Measurements from ENCODE around the gene ELOB.

Gene ELOB

DNA sequence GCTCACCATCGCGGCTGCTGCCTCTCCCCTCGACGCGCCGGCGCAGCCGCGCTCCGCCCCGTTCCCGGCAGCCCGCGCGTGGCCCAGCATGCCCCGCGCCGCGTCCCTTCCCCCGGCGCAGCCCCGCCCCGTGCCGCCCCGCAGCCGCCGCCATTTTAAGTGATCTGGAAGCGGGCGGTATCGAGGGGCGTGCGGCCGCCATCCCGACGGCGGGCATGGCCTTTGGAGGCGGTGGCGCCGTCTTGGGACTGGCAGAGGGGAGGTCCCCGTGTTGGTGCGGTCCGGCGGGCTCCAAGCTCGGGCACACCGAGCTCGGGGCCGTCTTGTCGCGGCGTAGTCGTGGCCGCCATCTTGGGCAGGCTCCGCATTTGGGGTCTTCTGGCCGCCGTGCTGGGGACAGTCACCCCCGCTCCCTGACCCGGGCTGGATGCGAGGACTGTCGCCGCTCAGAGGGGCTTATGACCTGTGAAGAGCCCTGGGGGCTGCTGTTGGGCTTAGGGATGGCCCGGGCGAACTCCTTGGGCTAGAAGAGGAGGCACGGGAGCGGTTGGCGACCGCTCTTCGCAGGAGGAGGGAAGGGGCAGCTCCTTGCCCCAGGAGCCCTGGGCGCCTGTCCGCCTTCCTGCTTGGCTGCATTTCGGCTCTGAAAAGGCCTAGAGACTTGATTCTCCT, at the start of gene ELOB:
Gene ELOB, minus strand, starts transcription at position 50 of the 672 bp plus-strand sequence. Its CDS starts 41 bp downstream, at position 9.
- in situ Hi-C loops (cut with HindIII; ENCODE audit: low sequenced_read_pairs): no loop called here

DNA sequence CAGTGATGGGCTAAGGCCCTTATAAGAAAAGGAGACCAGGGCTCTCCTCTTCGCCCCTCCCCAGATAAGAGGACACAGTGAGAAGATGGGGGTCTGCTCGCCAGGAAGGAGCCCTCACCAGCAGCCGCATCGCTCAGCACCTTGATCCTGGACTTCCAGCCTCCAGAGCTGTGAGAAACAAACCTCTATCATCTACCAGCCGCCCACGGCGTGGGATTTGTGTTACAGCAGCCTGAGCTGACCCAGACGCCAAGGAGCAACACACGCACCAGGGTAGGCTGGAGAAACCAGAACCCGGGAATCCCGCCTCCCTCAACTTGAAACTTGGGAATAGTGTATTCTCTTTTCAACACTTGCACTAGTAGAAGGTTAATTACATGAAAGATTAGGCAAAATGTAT, 48.8 kb upstream of the ELOB start:
- in situ Hi-C loops (cut with HindIII; ENCODE audit: low sequenced_read_pairs): no loop called here

DNA sequence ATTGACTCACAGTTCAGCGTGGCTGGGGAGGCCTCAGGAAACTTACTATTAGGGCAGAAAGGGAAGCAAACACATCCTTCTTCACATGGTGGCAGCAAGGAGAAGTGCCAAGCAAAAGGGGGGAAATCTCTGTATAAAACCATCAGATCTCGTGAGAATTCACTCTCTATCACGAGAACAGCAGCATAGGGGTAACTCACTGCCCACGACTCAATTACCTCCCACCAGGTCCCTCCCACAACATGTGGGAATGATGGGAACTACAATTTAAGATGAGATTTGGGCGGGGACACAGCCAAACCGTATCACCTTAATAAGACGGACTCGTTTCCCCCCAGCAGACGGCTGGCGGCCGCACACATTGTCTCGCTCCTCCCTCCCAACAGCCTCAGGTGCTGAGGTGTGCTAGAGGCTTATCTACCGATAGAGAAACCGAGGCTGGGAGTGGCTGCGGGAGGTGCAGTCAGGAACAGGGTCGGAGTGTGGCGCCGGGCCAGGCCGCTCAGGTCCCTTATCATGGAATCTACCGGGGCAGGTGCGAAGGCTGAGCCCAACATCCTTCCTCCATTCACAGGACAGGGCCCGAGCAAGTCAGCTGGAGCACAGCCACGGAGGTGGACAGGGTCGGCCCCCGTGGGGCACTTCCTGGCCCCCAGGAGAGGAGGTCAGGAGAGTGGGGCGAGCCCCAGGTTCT, 48.1 kb upstream of the ELOB start:
- in situ Hi-C loops (cut with HindIII; ENCODE audit: low sequenced_read_pairs): no loop called here

DNA sequence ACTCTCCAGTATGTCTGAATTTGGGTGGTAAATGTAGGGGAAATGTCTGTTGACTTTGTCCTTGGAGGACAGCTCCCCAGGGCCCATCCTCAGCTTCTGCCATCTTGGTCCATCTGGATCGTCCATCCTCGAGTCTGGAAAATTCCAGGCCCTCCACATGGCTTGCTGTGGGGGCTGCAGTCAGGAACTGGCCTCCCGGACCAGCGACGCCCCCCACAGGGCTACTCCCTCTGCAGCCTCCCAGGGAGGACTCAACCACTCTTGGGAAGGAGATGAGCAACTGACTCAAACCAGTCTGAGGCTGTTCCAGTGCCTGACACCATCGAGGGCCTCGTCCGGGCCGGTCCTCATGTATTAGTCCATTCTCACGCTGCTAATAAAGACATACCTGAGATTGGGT, 47.5 kb upstream of the ELOB start:
- in situ Hi-C loops (cut with HindIII; ENCODE audit: low sequenced_read_pairs): no loop called here

DNA sequence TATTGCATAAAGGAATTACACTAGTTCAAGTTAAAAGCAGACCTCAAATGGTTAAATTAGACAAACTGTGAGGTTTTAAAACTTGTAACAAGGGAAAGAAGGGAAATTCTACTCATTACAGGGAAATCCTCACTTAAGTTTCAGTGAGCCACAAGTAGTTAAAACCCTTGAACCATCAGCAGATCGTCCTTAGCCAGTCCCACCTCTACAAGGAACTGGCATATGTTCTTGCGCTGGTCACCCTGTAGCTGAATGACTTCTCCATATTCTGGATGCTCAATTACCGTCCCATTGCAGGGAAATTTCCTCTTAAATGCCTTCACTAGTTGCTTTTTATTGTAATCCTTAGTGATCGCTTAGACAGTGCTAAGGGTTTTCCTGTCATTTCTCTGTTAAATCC, 45.4 kb upstream of the ELOB start:
- in situ Hi-C loops (cut with HindIII; ENCODE audit: low sequenced_read_pairs): no loop called here

DNA sequence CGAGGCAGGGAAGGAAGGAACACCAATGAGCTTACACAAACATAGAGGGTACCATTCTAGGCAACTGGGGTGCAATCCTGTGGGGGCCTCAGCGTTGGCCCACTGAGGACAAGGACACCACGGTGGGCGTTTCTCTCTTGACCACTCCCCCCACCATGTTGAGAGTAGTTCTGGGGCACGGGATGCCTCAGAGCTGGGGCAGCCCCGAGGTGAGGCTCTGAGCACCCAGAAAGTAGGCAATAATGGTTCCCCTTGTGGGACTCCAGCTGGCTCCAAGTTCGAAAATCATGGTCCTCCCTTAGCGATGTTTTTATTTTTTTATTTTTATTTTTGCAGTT, 45.0 kb upstream of the ELOB start:
- in situ Hi-C loops (cut with HindIII; ENCODE audit: low sequenced_read_pairs): no loop called here

DNA sequence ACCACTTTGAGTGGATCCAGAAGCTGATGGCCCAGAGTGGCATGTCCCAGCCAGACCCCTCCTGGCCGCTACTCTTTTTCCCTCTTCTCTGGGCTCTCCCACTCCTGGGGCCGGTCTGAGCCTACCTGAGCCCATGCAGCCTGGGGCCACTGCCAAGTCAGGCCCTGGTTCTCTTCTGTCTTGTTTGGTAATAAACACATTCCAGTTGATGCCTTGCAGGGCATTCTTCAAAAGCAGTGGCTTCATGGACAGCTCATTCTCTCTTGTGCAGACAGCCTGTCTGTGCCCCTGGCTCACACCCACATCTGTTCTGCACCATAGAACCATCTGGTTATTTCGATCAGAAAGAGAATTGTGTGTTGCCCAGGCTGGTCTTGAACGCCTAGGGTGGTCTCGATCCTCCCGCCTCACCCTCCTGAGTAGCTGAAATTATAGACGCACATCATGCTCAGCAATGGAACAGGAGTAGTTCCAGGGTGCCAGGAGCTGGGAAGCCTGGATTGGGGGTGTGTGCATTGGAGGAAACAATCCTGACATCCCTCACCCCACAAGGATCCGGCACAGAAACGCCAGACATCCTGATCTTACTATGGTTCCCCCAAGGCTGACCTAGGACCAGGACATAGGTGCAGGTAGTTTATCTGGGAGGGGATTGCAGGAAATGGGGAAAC, 44.5 kb upstream of the ELOB start:
- in situ Hi-C loops (cut with HindIII; ENCODE audit: low sequenced_read_pairs): no loop called here

DNA sequence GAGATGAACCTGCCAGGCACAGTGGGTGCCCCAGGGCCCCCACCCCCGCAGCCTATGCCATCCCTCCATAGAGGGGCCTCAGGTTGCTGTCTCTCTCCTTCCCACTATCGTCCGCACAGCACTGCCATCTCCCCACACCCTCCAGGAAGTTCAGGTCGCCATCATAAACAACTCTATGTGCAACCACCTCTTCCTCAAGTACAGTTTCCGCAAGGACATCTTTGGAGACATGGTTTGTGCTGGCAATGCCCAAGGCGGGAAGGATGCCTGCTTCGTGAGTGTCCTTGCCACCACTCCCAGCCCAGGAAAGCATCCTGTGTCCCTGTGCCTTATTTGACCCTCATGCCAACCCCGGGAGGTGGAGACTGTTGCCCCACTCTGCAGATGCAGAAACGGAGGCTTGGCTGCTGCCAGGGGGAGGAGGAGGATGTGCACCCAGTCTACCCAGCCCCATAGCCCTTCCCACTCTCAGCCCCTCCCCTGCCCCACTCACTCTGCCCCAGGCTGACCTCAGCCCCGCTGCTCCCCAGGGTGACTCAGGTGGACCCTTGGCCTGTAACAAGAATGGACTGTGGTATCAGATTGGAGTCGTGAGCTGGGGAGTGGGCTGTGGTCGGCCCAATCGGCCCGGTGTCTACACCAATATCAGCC, 43.9 kb upstream of the ELOB start:
- in situ Hi-C loops (cut with HindIII; ENCODE audit: low sequenced_read_pairs): no loop called here

DNA sequence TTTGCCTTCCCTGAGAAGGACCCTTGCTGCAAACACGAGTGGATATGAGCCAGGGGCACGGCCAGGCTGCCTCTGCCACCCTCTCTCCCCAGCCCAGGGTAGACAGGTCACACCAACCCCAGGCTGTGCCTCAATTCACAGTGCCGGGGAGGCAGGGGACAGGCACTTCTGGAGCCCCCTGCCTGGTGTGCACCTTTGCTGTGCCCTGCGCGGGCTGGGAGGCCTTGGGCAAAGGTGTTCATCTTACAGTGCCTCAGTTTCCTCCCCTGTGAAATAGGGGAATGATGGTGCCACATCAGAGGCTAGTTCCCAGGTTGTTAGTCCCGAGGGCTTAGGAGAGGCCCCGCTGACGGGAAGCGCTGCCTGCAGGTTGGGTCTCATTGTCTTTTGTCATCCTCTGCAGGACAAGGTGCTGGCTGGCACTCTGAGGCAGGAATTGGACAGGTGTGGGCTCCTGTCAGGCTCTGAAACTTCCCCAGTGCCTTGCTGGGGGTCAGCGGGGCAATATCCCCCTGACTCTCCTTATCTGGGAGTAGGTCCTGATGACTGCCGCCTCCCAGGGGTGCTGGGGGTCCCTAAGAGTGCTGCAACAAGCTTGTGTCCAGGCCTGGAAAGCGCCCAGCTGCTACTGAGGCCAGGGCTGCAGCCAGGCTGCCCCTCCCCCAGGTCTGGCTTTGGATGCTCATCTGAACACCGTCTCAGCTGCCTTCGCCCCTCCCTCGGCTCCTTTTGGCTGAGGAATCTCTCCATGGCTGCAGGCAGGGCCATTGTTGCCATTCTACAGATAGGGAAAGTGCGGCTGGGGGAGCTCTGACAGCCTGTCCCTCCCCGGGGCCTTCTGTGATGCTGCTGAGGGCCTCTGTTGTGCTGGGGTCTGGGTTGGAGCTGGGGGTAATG, 43.1 kb upstream of the ELOB start:
- in situ Hi-C loops (cut with HindIII; ENCODE audit: low sequenced_read_pairs): no loop called here

DNA sequence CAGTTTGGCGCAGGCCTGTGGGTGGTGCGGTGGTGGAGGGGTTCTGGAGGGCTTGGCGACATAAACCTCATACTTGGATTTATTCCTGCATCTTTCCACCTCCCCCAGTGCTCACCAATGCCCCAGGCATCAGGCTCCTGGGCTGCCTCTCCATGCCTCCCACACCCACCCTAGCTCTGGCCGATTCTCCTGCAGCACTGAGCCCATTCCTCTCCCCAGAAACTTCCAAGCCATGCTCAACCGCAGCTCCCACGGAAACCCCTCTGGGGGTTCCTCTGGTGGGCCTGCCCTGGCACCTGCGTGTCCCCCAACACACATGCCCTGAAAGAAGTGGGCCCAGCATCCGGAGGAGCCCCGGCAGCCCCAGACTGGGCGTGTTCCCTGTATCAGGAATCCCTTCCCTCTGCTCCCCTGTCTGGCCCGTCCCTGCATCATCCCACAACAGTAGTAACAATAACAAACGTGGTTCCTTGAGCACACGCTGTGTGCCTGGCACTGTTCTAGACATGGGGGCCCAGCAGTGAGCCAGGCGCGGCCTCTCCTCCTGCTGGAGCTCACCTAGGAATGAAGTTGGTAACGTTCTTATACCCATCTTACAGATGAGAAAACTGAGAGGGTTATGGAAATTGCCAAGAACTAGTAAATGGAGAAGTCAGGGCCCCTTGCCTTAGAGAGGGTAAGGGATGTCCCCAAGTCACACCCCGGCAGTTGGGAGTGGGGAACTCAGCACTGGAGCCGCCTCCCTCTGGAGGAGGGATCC, 42.3 kb upstream of the ELOB start:
- in situ Hi-C loops (cut with HindIII; ENCODE audit: low sequenced_read_pairs): no loop called here

DNA sequence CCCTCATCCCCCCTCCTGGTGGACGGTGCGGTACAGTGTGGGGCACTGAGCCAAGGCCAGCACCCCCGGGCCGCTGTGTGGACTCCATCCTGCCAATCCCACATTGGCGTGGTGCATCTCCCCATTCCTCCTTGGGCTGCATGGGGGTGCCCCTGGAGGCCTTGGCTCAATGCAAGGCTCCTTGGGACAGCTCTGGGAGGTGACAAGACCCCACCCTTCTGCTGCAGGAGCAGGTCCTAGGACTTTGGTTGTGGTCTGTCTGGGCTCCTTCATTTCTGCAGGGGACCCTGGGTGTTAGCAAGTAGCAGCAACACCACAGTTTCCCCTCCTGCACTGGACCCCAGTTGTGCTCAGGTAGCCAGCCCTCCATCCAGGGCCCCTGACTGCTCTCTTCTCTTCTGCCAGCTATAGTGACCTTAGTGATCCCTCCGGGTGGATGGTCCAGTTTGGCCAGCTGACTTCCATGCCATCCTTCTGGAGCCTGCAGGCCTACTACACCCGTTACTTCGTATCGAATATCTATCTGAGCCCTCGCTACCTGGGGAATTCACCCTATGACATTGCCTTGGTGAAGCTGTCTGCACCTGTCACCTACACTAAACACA, 41.3 kb upstream of the ELOB start:
- in situ Hi-C loops (cut with HindIII; ENCODE audit: low sequenced_read_pairs): no loop called here

DNA sequence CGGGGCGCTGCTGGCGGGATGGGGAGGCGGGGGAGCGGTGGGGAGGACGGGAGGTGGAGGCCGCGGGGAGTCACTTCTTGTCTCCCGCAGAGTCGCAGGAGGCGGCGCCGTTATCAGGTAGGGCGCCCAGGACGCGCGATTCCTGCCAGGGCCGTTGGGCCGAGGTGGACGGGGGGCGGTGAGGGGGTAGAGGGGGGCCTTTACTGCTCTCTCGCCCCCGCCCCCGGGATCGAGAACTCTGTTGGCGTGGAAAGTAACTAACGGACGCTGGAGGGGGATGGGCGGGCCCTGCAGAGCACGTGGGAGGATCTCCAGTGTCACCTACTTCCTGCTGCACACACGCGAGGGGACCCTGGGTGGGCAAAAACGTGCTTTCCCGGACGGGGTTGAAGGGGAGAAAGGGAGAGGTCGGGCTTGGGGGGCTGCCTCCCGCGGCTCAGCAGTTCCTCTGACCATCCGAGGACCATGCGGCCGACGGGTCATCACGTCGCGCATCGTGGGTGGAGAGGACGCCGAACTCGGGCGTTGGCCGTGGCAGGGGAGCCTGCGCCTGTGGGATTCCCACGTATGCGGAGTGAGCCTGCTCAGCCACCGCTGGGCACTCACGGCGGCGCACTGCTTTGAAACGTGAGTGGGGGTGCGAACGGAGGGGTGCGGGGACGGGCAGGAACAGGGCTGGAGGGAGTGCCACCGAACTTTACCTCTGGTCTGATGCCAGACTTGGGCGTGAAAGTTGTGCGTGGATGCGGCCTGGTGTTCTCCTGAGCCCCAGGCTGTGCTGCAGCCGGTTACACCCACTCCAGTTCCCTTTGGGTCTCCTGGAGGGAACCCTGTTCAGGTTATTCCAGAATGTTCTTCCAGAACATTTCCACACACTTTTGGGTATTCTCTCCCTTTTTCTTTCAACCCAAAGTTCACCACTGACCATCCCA, 40.5 kb upstream of the ELOB start:
- in situ Hi-C loops (cut with HindIII; ENCODE audit: low sequenced_read_pairs): no loop called here

DNA sequence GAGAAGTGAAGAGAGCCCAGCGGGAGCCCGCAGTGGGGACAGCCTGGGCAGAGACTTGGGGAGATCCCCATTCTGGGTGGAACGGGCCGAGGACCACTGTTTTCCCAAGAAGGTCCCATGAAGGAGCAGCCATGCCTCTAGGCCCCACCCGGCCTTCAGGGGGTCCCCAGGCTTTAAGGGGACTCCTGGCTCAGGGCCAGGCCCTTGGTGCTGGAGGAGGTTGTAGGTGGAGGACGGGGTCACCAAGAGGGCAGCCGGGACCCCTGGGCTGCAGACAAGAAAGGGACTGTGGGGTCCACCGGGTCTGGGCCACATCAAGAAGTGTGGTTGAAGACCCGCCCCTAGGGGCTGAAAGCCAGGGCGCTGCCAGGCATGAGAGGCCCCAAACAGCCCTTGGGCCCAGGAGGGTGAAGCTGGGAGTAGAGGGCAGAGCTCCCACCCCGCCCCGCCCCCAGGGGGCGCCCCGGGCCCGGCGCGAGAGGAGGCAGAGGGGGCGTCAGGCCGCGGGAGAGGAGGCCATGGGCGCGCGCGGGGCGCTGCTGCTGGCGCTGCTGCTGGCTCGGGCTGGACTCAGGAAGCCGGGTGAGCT, 39.8 kb upstream of the ELOB start, which contains the start of gene PRSS21:
Gene PRSS21, plus strand, starts transcription at position 487 of the 589 bp plus-strand sequence. Its CDS starts 32 bp downstream, at position 519.
- in situ Hi-C loops (cut with HindIII; ENCODE audit: low sequenced_read_pairs): no loop called here

DNA sequence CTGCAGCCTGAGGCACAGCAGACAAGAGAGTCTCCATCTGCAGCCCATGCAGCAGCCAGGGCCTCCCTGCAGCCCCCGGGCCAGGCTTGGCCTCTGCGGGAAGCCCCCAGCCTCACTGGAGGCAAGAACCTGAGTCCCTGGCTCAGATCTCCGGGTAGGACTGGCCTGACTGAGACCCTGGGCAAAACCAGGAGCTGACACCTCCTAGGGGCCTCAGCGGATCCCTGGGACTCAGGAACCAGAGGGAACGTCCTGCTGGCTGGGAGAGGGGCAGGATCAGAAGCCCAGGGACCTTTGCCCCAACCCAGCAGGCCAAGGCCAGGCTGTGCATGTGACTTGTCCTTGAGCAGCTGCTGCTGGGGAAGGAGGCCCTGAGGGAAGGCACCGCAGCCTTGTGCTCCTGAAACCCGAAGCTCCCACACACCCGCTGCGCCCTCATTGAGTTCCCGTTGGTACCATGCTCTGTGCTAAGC, 38.3 kb upstream of the ELOB start:
- in situ Hi-C loops (cut with HindIII; ENCODE audit: low sequenced_read_pairs): no loop called here

DNA sequence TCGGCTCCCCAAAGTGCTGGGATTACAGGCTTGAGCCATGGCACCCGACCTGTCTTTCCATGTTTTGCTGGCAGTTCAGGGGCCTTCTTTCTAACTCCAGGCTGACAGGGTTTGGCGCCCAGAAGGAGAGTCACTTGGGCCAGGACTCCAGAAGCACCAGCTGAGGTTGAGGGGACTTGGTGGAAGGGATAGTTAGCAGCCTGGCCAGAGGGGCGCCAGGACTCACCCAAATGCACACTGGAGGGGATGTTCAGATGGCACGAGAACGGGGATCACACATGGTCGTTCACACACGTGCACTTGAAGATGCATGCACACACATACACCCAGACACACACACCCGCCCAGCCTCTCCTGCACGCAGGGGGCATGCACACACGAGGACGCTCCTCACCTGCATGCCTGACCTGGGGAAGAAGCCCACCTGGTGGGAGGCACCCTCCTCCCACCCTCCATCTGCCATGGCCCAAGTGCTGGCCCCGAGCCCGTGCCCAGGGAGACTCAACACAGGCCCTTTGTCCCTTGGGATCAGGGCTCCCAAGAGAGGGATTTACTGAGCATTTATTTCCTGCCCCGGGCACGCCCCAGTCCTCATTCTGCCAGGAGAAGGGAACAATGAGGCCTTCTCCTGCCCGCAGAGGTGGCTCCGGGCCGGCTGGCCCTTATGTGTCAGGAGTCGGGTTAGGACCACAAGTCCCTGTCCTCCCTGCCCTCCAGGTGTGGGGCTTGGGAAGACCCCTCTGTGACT, 37.6 kb upstream of the ELOB start:
- in situ Hi-C loops (cut with HindIII; ENCODE audit: low sequenced_read_pairs): no loop called here

DNA sequence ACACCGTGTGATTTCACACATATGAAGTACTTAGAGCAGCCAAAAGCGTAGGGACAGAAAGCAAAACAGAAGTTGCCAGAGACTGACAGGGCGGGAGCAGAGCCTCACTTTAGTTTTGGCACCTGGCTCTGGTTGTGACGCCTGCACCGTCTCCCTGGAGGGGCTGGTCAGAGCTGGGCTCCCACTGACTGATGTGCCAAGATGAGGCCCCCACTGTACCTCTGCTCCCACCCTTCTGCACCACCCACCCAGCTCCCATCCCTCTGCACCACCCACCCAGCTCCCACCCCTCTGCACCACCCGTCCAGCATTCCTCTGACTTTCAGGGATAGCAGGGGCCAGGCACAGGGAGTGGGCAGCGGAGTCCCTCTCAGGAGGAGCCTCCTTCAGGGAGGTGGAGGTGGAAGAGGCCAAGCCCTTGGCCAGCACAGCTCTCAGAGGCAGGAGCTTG, 36.7 kb upstream of the ELOB start:
- in situ Hi-C loops (cut with HindIII; ENCODE audit: low sequenced_read_pairs): no loop called here

Measured in DLD1 (cell line).